ENCODE measurements around the gene IFT80. TPM values are rescaled to one million over a fixed set of nuclear protein-coding genes. Genes with fewer than 3 reads are reported as not detected.

The IFT80 gene
- total and polyA plus RNA-seq, 3 experiments from 2014 or later, result 3.0 to 12.9 (median 9.4) TPM

DNA sequence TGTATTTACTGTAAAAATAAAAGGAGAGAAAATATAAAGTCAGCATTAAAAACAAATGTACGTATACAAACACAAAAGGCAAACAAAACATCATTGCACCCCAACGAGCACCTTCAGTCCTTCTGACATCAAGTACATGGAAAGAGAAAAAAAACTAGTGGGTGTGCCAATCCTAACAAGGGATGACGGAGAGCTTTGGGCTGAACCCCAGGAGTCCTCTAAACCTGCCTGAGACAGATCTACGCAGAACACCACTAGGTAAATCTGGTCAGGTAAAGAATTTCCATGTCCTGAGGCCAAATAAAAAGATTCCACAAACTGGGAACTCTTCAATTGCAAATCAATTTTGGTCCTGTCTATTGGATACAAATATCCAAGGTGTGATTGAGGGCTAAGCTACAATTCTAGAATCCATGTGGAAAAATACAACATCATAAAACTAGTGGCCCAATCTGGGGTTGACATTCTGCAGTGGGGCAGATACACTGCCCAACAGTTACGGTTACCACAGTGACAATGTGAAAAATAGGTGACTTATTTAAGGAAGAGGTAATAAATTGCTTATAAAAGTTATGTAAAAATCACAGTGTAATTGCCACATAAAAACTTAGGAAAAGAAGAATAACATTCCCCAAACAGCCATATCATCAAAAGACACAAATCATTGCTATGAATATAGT, 14.2 kb downstream of the IFT80 start:
- H3K9me3 Mint-ChIP-seq, result no peaks in the 10 kb centered on the region
- H3K4me3 ChIP-seq (ENCODE audit: low read length), result no peak overlapping the region
- H3K36me3 Mint-ChIP-seq, result peaks cover 0 to 29% (median 12%) of the 10 kb centered on the region in 3 donors
- no peak for DNase-seq
- H3K4me1 Mint-ChIP-seq, result peaks cover 0 to 16% (median 8%) of the 10 kb centered on the region in 3 donors
- no peaks in the 10 kb centered on the region for H3K4me1 ChIP-seq (ENCODE audit: insufficient read depth, low read length)
- ChIA-PET POLR2A (no interaction called here), CTCF (interaction anchor here (1.0 kb wide), 1 partner anchor 202 kb away, joined by 3 read pairs; no protein-coding TSS in a partner anchor)
- H3K36me3 ChIP-seq (ENCODE audit: insufficient read depth, low read length), result no peaks in the 10 kb centered on the region
- H3K27ac ChIP-seq (ENCODE audit: low read depth, low read length), result no peak overlapping the region
- no peak overlapping the region for H3K4me3 Mint-ChIP-seq
- H3K27me3 ChIP-seq (ENCODE audit: insufficient read depth, low read length, poor library complexity, severe bottlenecking), result no peaks in the 10 kb centered on the region
- no peaks in the 10 kb centered on the region for H3K9me3 ChIP-seq (ENCODE audit: low read length)
- no peaks in the 10 kb centered on the region for H3K27me3 Mint-ChIP-seq
- H3K27ac Mint-ChIP-seq, result no peak overlapping the region

DNA sequence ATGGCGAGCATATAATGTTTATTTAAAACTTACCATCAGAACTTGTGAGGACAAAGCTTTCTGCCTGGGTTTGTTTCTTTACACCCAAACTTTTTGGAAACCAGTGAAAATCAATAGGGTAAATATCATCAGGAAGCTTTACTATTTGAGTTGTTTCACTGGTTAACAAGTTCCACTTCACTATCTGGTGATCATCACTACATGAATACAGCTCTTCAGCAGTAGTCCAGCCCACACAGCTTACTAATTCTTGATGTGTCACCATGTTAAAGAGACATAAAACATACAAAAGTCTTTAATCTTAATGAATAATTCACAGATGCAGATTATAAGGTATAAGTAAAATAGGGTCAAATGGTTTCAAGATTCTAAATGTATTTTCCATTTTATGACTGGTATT, 17.6 kb downstream of the IFT80 start:
- no peaks in the 10 kb centered on the region for H3K9me3 Mint-ChIP-seq
- H3K27me3 Mint-ChIP-seq, result no peaks in the 10 kb centered on the region
- no peaks in the 10 kb centered on the region for H3K36me3 ChIP-seq (ENCODE audit: insufficient read depth, low read length)
- H3K9me3 ChIP-seq (ENCODE audit: low read length), result no peaks in the 10 kb centered on the region
- H3K4me1 ChIP-seq (ENCODE audit: insufficient read depth, low read length), result no peaks in the 10 kb centered on the region
- DNase-seq, result no peak
- no peak overlapping the region for H3K4me3 Mint-ChIP-seq
- ChIA-PET CTCF (no interaction called here), POLR2A (no interaction called here)
- H3K27me3 ChIP-seq (ENCODE audit: insufficient read depth, low read length, poor library complexity, severe bottlenecking), result no peaks in the 10 kb centered on the region
- H3K27ac ChIP-seq (ENCODE audit: low read depth, low read length), result no peak overlapping the region
- H3K27ac Mint-ChIP-seq, result no peak overlapping the region
- H3K36me3 Mint-ChIP-seq, result peaks cover 5 to 39% (median 9%) of the 10 kb centered on the region in 3 donors
- peaks cover 0 to 11% (median 5%) of the 10 kb centered on the region in 3 donors for H3K4me1 Mint-ChIP-seq
- no peak overlapping the region for H3K4me3 ChIP-seq (ENCODE audit: low read length)

DNA sequence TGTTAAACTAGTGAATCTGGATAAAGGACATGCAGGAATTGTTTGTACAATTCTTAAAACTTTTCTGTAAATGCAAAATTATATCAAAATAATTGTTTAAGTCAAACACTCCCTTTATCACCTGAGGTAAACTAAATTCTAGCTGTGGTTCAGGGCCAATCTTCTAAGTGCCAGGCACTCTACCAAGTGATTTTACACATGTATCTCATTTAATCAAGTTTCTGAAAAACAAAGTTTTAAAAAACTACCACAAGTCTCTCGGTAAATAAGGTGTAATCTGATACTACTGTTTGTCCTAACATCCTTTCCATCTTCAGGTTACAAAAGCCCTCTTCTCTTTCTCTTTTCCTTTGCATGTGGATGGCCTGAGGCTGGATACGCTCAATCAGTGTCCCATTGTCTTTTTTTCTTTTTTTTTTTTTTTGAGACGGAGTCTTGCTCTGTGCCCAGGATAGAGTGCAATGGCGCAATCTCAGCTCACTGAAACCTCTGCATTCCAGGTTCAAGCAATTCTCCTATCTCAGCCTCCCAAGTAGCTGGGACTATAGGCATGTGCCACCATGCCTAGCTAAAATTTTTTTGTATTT, 19.3 kb downstream of the IFT80 start:
- CTCF ChIA-PET, result no interaction called here
- Mint-ChIP-seq H3K9me3 (no peaks in the 10 kb centered on the region), H3K36me3 (peaks cover 5 to 51% (median 10%) of the 10 kb centered on the region in 3 donors)

DNA sequence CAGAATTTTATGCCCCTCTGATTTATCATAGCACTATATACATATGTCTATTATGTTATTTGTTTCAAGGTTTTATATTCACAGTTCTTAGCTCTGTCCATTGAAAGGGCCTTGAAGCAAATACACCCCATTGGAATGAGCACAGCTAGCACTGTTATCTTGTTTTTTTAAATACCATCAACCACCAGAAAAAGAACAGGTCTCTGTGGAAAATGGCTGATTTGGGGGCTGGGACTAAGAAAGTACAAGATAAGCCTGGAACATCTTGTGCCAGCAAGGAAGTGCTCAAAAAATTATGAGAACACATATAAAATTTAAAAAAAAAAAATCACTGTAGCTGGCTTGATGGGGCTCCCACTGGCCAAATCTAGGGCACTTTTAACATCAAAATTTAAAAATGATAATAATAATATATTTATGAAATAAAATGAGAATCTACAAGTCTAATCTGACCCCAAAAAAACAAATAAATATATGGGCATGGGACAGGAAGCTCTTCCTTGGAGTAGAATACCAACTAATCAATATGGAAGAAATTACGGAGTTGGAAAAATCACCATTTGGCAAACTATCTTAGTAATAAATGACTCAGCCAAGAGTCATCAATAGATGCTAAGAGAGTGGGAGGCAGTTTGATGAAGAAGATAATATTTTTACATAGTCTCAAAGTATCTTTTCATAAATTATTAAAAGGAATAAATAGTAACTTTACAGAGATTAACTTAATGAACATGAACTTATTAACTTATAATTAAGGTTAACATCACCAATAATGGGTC, 20.5 kb downstream of the IFT80 start:
- Mint-ChIP-seq H3K36me3 (peaks cover 14 to 59% (median 22%) of the 10 kb centered on the region in 3 donors), H3K9me3 (no peaks in the 10 kb centered on the region), H3K27ac (no peak overlapping the region), H3K4me3 (no peak overlapping the region), H3K27me3 (no peaks in the 10 kb centered on the region), H3K4me1 (no peaks in the 10 kb centered on the region)
- ChIA-PET POLR2A (no interaction called here), CTCF (no interaction called here)
- no peak for DNase-seq
- H3K4me3 ChIP-seq (ENCODE audit: low read length), result no peak overlapping the region
- no peaks in the 10 kb centered on the region for H3K27me3 ChIP-seq (ENCODE audit: insufficient read depth, low read length, poor library complexity, severe bottlenecking)
- no peak overlapping the region for H3K27ac ChIP-seq (ENCODE audit: low read depth, low read length)
- no peaks in the 10 kb centered on the region for H3K9me3 ChIP-seq (ENCODE audit: low read length)
- no peaks in the 10 kb centered on the region for H3K4me1 ChIP-seq (ENCODE audit: insufficient read depth, low read length)
- no peaks in the 10 kb centered on the region for H3K36me3 ChIP-seq (ENCODE audit: insufficient read depth, low read length)

More for the DNA sequence above, 19.3 kb downstream of the IFT80 start:
- no peak overlapping the region for H3K4me3 ChIP-seq (ENCODE audit: low read length)
- no peaks in the 10 kb centered on the region for H3K9me3 ChIP-seq (ENCODE audit: low read length)
- no peaks in the 10 kb centered on the region for H3K27me3 ChIP-seq (ENCODE audit: insufficient read depth, low read length, poor library complexity, severe bottlenecking)
- H3K27ac Mint-ChIP-seq, result peak overlapping the region in 1 of 8 donors; percentile 75
- no peak overlapping the region for H3K4me3 Mint-ChIP-seq
- no peaks in the 10 kb centered on the region for H3K36me3 ChIP-seq (ENCODE audit: insufficient read depth, low read length)
- H3K4me1 Mint-ChIP-seq, result no peaks in the 10 kb centered on the region
- no peaks in the 10 kb centered on the region for H3K27me3 Mint-ChIP-seq
- H3K27ac ChIP-seq (ENCODE audit: low read depth, low read length), result no peak overlapping the region
- POLR2A ChIA-PET, result no interaction called here
- no peaks in the 10 kb centered on the region for H3K4me1 ChIP-seq (ENCODE audit: insufficient read depth, low read length)
- no peak for DNase-seq

DNA sequence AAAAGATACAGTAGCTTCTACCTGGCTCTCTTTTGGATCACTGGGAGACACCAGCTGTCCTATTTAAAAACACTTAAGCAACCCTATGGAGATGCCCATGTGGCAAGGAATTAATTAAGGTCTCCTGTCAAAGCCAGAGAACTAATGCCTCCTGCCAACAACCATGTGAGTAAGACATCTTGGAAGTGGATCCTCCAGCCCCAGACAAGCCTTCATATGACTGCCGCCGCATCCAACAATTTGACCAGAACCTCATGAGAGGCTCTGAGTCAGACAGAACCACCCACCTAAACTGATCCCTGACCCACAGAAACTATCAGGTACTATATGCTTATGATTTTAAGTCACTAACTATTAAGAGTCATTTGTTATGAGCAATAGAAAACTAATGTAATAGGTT, 22.3 kb downstream of the IFT80 start:
- no peaks in the 10 kb centered on the region for H3K4me1 ChIP-seq (ENCODE audit: insufficient read depth, low read length)
- H3K27me3 ChIP-seq (ENCODE audit: insufficient read depth, low read length, poor library complexity, severe bottlenecking), result no peaks in the 10 kb centered on the region
- no peaks in the 10 kb centered on the region for H3K27me3 Mint-ChIP-seq
- CTCF ChIA-PET, result no interaction called here
- H3K36me3 Mint-ChIP-seq, result peaks cover 14 to 59% (median 21%) of the 10 kb centered on the region in 3 donors
- H3K9me3 ChIP-seq (ENCODE audit: low read length), result no peaks in the 10 kb centered on the region
- no peak overlapping the region for H3K27ac Mint-ChIP-seq
- no peaks in the 10 kb centered on the region for H3K4me1 Mint-ChIP-seq
- H3K36me3 ChIP-seq (ENCODE audit: insufficient read depth, low read length), result no peaks in the 10 kb centered on the region
- no peak overlapping the region for H3K4me3 ChIP-seq (ENCODE audit: low read length)
- no peak overlapping the region for H3K4me3 Mint-ChIP-seq
- H3K27ac ChIP-seq (ENCODE audit: low read depth, low read length), result no peak overlapping the region
- POLR2A ChIA-PET, result no interaction called here
- H3K9me3 Mint-ChIP-seq, result no peaks in the 10 kb centered on the region
- no peak for DNase-seq

DNA sequence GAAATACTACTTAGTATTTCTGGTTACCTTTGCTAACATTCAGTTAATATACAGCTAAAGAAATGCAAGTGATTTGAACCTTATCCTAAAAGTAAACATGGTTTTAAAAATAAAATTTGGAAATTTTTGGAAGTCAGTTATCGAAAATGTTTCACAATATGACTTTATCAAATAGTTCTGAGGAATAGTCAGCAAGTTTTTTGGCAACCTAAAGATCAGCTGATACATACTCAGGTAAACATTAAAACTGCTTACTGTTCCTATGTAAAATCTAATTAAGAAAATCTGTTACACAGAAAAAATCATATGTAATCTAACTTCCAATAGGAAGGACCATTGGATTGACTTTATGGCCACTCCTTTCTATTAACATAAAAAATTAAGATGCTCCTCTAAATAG, 24.1 kb downstream of the IFT80 start:
- H3K9me3 Mint-ChIP-seq, result no peaks in the 10 kb centered on the region
- ChIA-PET CTCF (no interaction called here), POLR2A (no interaction called here)
- Histone ChIP-seq H3K27me3 (ENCODE audit: insufficient read depth, low read length, poor library complexity, severe bottlenecking) (no peaks in the 10 kb centered on the region), H3K4me1 (ENCODE audit: insufficient read depth, low read length) (no peaks in the 10 kb centered on the region), H3K4me3 (ENCODE audit: low read length) (no peak overlapping the region), H3K36me3 (ENCODE audit: insufficient read depth, low read length) (no peaks in the 10 kb centered on the region), H3K9me3 (ENCODE audit: low read length) (no peaks in the 10 kb centered on the region), H3K27ac (ENCODE audit: low read depth, low read length) (no peak overlapping the region)
- no peak overlapping the region for H3K27ac Mint-ChIP-seq
- peaks cover 5 to 12% (median 8%) of the 10 kb centered on the region in 3 donors for H3K4me1 Mint-ChIP-seq
- peaks cover 14 to 48% (median 23%) of the 10 kb centered on the region in 3 donors for H3K36me3 Mint-ChIP-seq
- no peak for DNase-seq
- no peak overlapping the region for H3K4me3 Mint-ChIP-seq
- H3K27me3 Mint-ChIP-seq, result no peaks in the 10 kb centered on the region

DNA sequence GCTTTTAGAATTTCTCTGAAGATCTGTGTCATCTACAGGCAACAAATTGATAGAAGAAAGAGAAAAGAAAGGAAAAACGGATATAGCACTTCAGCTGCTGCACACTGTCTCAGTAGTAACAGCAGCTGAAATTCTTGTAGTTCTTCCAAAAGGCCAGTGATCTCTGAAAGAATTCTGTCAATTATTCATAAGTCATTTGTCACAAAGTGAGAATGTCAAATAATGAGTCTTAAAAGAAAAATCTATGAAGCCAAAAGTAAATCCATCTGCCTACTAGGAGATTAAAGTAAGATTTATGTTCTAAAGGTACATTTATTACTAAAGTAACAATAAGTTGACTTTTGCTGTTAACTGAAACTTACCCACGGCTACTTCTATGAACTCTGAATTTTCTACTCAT, 24.6 kb downstream of the IFT80 start:
- Mint-ChIP-seq H3K4me3 (no peak overlapping the region), H3K36me3 (peaks cover 14 to 43% (median 23%) of the 10 kb centered on the region in 3 donors), H3K27me3 (no peaks in the 10 kb centered on the region), H3K9me3 (no peaks in the 10 kb centered on the region), H3K4me1 (peaks cover 8 to 15% (median 11%) of the 10 kb centered on the region in 3 donors), H3K27ac (no peak overlapping the region)
- ChIA-PET CTCF (no interaction called here), POLR2A (no interaction called here)
- no peak for DNase-seq
- Histone ChIP-seq H3K27me3 (ENCODE audit: insufficient read depth, low read length, poor library complexity, severe bottlenecking) (no peaks in the 10 kb centered on the region), H3K4me3 (ENCODE audit: low read length) (no peak overlapping the region), H3K4me1 (ENCODE audit: insufficient read depth, low read length) (no peaks in the 10 kb centered on the region), H3K27ac (ENCODE audit: low read depth, low read length) (no peak overlapping the region), H3K36me3 (ENCODE audit: insufficient read depth, low read length) (no peaks in the 10 kb centered on the region), H3K9me3 (ENCODE audit: low read length) (no peaks in the 10 kb centered on the region)

DNA sequence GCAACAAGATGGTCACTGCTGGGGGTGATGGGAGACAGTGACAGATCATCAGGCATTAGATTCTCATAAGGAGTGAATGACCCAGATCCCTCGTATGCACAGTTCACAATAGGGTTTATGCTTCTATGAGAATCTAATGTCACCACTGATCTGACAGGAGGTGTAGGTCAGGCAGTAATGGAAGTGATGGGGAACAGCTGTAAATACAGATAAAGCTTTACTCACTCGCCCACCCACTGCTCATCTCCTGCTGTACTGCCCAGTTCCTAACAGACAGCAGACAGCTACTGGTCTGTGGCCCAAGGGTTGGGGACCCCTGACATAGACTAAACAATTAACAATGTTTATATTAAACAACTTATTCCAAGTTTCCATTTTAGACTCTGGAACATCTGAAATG, 25.4 kb downstream of the IFT80 start:
- Histone ChIP-seq H3K27ac (ENCODE audit: low read depth, low read length) (no peak overlapping the region), H3K4me1 (ENCODE audit: insufficient read depth, low read length) (no peaks in the 10 kb centered on the region), H3K36me3 (ENCODE audit: insufficient read depth, low read length) (no peaks in the 10 kb centered on the region), H3K4me3 (ENCODE audit: low read length) (no peak overlapping the region), H3K27me3 (ENCODE audit: insufficient read depth, low read length, poor library complexity, severe bottlenecking) (no peaks in the 10 kb centered on the region), H3K9me3 (ENCODE audit: low read length) (no peaks in the 10 kb centered on the region)
- Mint-ChIP-seq H3K27me3 (no peaks in the 10 kb centered on the region), H3K36me3 (peaks cover 14 to 41% (median 23%) of the 10 kb centered on the region in 3 donors), H3K9me3 (no peaks in the 10 kb centered on the region), H3K4me3 (no peak overlapping the region), H3K4me1 (peaks cover 9 to 15% (median 14%) of the 10 kb centered on the region in 3 donors), H3K27ac (peak overlapping the region in 1 of 8 donors; percentile 20)
- ChIA-PET CTCF (no interaction called here), POLR2A (no interaction called here)
- DNase-seq, result no peak
